K562 (cell line): ENCODE data around the gene IL1R1. TPM values are rescaled to one million over a fixed set of nuclear protein-coding genes. Genes with fewer than 3 reads are reported as not detected.

Experiments
- ATAC-seq: fragments of 200-7000 bp; cut with Tn5 transposase; 3 replicates; pipeline ENCODE4 v1.9.1; 2020; ENCODE audit warnings: moderate library complexity
- BruUV-seq: library from RNA; stranded (reverse); fragments of 400-500 nt; replicated peaks from 2 replicates; lab custom pipeline; 2021; lab: Mats Ljungman, UMichigan
- CTCF ChIA-PET: fragments of 300-600 bp; formaldehyde crosslinking; extraction: SDS; loops from one replicate; lab custom pipeline; 2021; ENCODE audit warnings: low intra/inter-chr PET ratio; lab: Yijun Ruan, JAX
- POLR2A ChIA-PET: fragments of 300-600, 350-650 bp; sonication (Branson Sonifier 250); formaldehyde crosslinking; extraction: SDS; loops from one replicate; lab custom pipeline; 2021; ENCODE audit warnings: antibody characterized with exemption, inconsistent platforms; lab: Yijun Ruan, JAX
- DNase-seq, 4 experiments: peaks; one replicate each; pipeline versions ENCODE4 v3.0.0 to v3.0.0-alpha.2; 2011 to 2018; ENCODE audit warnings: low spot score in 3 of 4, mixed read lengths in 3 of 4; ENCODE audit errors: extremely low read depth in 1 of 4
- FAIRE-seq: peaks from 2 replicates; lab custom pipeline; 2011; peaks lifted over from hg19 to GRCh38; lab: Jason Lieb, UNC
- H2AFZ ChIP-seq: 2 replicates; pipeline ENCODE4 v1.6.0; 2011; ENCODE audit warnings: low read depth, low read length, control low read depth, inconsistent platforms
- H3K27ac ChIP-seq: fragments of 200-600 bp; 3 replicates; pipeline ENCODE4 v1.8.0; 2011; ENCODE audit warnings: low read depth, mild to moderate bottlenecking, control low read depth, inconsistent platforms, low read length, moderate library complexity, mixed read lengths; ENCODE audit errors: extremely low read depth
- H3K27me3 ChIP-seq, 2 experiments: fragments of 300-600 bp in 1 of 2; 2 replicates in 1 of 2; 3 replicates in 1 of 2; pipeline versions ENCODE4 v1.6.0 to v1.8.0; 2011; ENCODE audit warnings: inconsistent platforms in 2 of 2, low read length in 2 of 2, mild to moderate bottlenecking in 1 of 2, mixed read lengths in 1 of 2, moderate library complexity in 1 of 2; ENCODE audit not compliant: control insufficient read depth in 2 of 2, insufficient read depth in 2 of 2
- H3K36me3 ChIP-seq: fragments of 300-600 bp; 3 replicates; pipeline ENCODE4 v1.8.0; 2011; ENCODE audit warnings: mild to moderate bottlenecking, low read length, inconsistent platforms; ENCODE audit not compliant: control insufficient read depth, insufficient read depth
- H3K4me1 ChIP-seq, 2 experiments: fragments of 200-600 bp in 1 of 2; replicated peaks in 1 of 2; 2 replicates in 1 of 2; 3 replicates in 1 of 2; pipeline versions ENCODE4 v1.5.1 to v1.8.0; 2011; ENCODE audit warnings: inconsistent platforms in 2 of 2, low read length in 2 of 2, mild to moderate bottlenecking in 1 of 2, mixed read lengths in 1 of 2, moderate library complexity in 1 of 2; ENCODE audit not compliant: control insufficient read depth in 2 of 2, insufficient read depth in 2 of 2
- H3K4me2 ChIP-seq: 2 replicates; pipeline ENCODE4 v1.6.1; 2011; ENCODE audit warnings: low read length, control low read depth, inconsistent platforms, mixed read lengths; ENCODE audit not compliant: insufficient read depth
- H3K4me3 ChIP-seq: fragments of 200-600 bp; sonication (generic), shearing (Covaris generic); 2 replicates; pipeline ENCODE4 v1.5.1; 2016; ENCODE audit warnings: control low read depth, inconsistent platforms
- H3K79me2 ChIP-seq: fragments of 200-600 bp; 3 replicates; pipeline ENCODE4 v1.8.0; 2011; ENCODE audit warnings: low read length, inconsistent platforms; ENCODE audit not compliant: control insufficient read depth, insufficient read depth
- H3K9ac ChIP-seq, 2 experiments: 2 replicates each; pipeline versions ENCODE4 v1.6.0 to v1.6.1; 2011; ENCODE audit warnings: low read depth in 2 of 2, low read length in 2 of 2, control low read depth in 1 of 2, inconsistent platforms in 1 of 2, mild to moderate bottlenecking in 1 of 2, mixed read lengths in 1 of 2; ENCODE audit not compliant: insufficient read depth in 1 of 2
- H3K9me1 ChIP-seq: one replicate; pipeline ENCODE4 v1.6.0; 2011; ENCODE audit warnings: inconsistent platforms, mild to moderate bottlenecking, low read length, moderate library complexity; ENCODE audit not compliant: control insufficient read depth, insufficient read depth
- H3K9me3 ChIP-seq: replicated peaks from 2 replicates; pipeline ENCODE4 v1.5.1; 2011; ENCODE audit warnings: low read depth, low read length, inconsistent platforms; ENCODE audit not compliant: control insufficient read depth, insufficient read depth
- H4K20me1 ChIP-seq: replicated peaks from 2 replicates; pipeline ENCODE4 v1.6.1; 2011; ENCODE audit warnings: low read length, inconsistent platforms, mixed read lengths; ENCODE audit not compliant: control insufficient read depth, insufficient read depth
- BACH1 ChIP-seq: fragments of 200-800 bp; sonication (Bioruptor generic); IDR thresholded peaks from 2 replicates; pipeline ENCODE4 v1.6.1; 2016; ENCODE audit warnings: missing genetic modification characterization, missing compliant biosample characterization
- NFIC ChIP-seq: fragments of 450-650 bp; IDR thresholded peaks from 2 replicates; pipeline ENCODE4 v1.6.1; 2017; ENCODE audit warnings: mild to moderate bottlenecking, inconsistent platforms
- NRF1 ChIP-seq, 2 experiments: fragments of 450-650 bp; IDR thresholded peaks in 1 of 2; conservative IDR thresholded peaks in 1 of 2; 2 replicates each; pipeline ENCODE4 v1.6.1; 2014; ENCODE audit warnings: mild to moderate bottlenecking in 2 of 2
- POLR2G ChIP-seq: fragments of 200-400 bp; formaldehyde crosslinking; IDR thresholded peaks from 2 replicates; pipeline ENCODE4 v1.6.1; 2017; ENCODE audit warnings: low read depth, mild to moderate bottlenecking, antibody characterized with exemption, low read length, moderate library complexity
- SIRT6 ChIP-seq: IDR thresholded peaks from one replicate; pipeline ENCODE4 v1.6.1; 2012; ENCODE audit warnings: low read depth, mild to moderate bottlenecking, control low read depth, inconsistent platforms, low read length, moderate library complexity
- TFAP4 ChIP-seq: sonication (generic); formaldehyde crosslinking; IDR thresholded peaks from 2 replicates; pipeline ENCODE4 v1.8.0; 2022; ENCODE audit warnings: missing genetic modification reagents, mild to moderate bottlenecking, moderate library complexity, borderline replicate concordance
- ZBTB7A ChIP-seq: IDR thresholded peaks from 2 replicates; pipeline ENCODE4 v1.6.1; 2011; ENCODE audit warnings: low read depth, mild to moderate bottlenecking, low read length, moderate library complexity, borderline replicate concordance; ENCODE audit not compliant: control insufficient read depth
- ZNF512 ChIP-seq: IDR thresholded peaks from 2 replicates; pipeline ENCODE4 v1.6.1; 2016; ENCODE audit warnings: missing genetic modification characterization, missing compliant biosample characterization
- WGBS: fragments of 100-300 bp; shearing (Covaris generic); methylation state at CpG from one replicate; pipeline ENCODE4 v1.1.6; 2016; ENCODE audit warnings: low coverage, mixed read lengths; ENCODE audit not compliant: insufficient coverage; ENCODE audit errors: missing lambda C conversion rate; 5-methylcytosine and 5-hydroxymethylcytosine counted together
- in situ Hi-C: fragments of 300-500 bp; cut with MboI; formaldehyde crosslinking; loops from 4 replicates; pipeline ENCODE4 v1.15.0; 2018; ENCODE audit warnings: inconsistent platforms, mixed read lengths
- intact Hi-C: fragments of 100-400 bp; cut with micrococcal nuclease; formaldehyde crosslinking; loops from 2 replicates; pipeline ENCODE4 v1.14.2; 2022
- polyA plus RNA-seq, 8 experiments: library from polyadenylated mRNA; depleted of rRNA in 4 of 8; stranded (reverse) in 5 of 8; unstranded in 3 of 8; fragments of >200 nt; fragmentation: Nextera tagmentation in 2 of 8; fragmentation: Illumina TruSeq in 1 of 8; extraction: Ambion mirVana in 2 of 8; extraction: Trizol in 1 of 8; gene quantifications; 2 replicates each; pipeline versions ENCODE4 v1.2.1 to v1.2.3, GENCODE V29; 2011 to 2014; ENCODE audit warnings: inconsistent platforms in 1 of 8, missing spikeins in 1 of 8
- total RNA-seq, 7 experiments: library from RNA; depleted of rRNA in 6 of 7; stranded (reverse); fragments of >200 nt in 6 of 7; fragmentation: Illumina TruSeq in 2 of 7; extraction: Trizol in 2 of 7; gene quantifications; 2 replicates each; pipeline versions ENCODE4 v1.2.1 to v1.2.3, GENCODE V29; 2011 to 2021; ENCODE audit warnings: low replicate concordance in 1 of 7
- TF ChIP-seq, protein P1 (sequence below): fragments of 450-650 bp; formaldehyde crosslinking; IDR thresholded peaks from 2 replicates; pipeline ENCODE4 v1.4.0; 2022; ENCODE audit warnings: missing genetic modification characterization
- TF ChIP-seq, protein P2 (sequence below): sonication (generic); formaldehyde crosslinking; IDR thresholded peaks from 2 replicates; pipeline ENCODE4 v1.8.1; 2023; ENCODE audit warnings: mild to moderate bottlenecking, missing genetic modification reagents
- TF ChIP-seq, protein P3 (sequence below): fragments of 450-650 bp; IDR thresholded peaks from 2 replicates; pipeline ENCODE4 v1.7.1; 2018; ENCODE audit warnings: mild to moderate bottlenecking, low read depth; ENCODE audit not compliant: partially characterized antibody

The IL1R1 gene
- total and polyA plus RNA-seq, 9 of the 15 experiments (the other 6 are each of a cell fraction or from before 2014, with no cell fraction given) = 0.81 to 3.9 (median 1.6) TPM

- TF ChIP-seq ZNF512 (tag) (no peak), SIRT6 (no peak), POLR2G (no peak)
- TF ChIP-seq, protein P1, sequence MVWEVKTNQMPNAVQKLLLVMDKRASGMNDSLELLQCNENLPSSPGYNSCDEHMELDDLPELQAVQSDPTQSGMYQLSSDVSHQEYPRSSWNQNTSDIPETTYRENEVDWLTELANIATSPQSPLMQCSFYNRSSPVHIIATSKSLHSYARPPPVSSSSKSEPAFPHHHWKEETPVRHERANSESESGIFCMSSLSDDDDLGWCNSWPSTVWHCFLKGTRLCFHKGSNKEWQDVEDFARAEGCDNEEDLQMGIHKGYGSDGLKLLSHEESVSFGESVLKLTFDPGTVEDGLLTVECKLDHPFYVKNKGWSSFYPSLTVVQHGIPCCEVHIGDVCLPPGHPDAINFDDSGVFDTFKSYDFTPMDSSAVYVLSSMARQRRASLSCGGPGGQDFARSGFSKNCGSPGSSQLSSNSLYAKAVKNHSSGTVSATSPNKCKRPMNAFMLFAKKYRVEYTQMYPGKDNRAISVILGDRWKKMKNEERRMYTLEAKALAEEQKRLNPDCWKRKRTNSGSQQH = no peak
These were observed 20.4 kb upstream of the IL1R1 start (continued) for GRCh38 chr2:102122115-102122514.

GRCh38 chr2:102122909-102123308 is 19.6 kb upstream of the IL1R1 start:
- no peak for DNase-seq
- no peak for FAIRE-seq
- CTCF ChIA-PET = no interaction called here
- intact Hi-C loops (no loop called here), in situ Hi-C loops (no loop called here)
- Histone ChIP-seq H3K4me2 (no peak overlapping the region), H3K36me3 (no peaks in the 10 kb centered on the region), H3K9me1 (no peaks in the 10 kb centered on the region), H3K79me2 (no peaks in the 10 kb centered on the region), H3K27ac (no peak overlapping the region), H3K27me3 (no peaks in the 10 kb centered on the region), H3K4me3 (no peak overlapping the region), H3K9me3 (no peaks in the 10 kb centered on the region), H4K20me1 (no peaks in the 10 kb centered on the region), H2AFZ (no peak overlapping the region), H3K4me1 (no peaks in the 10 kb centered on the region), H3K9ac (no peak overlapping the region)
- POLR2A ChIA-PET = interaction anchor here (1.2 to 1.6 kb wide), 2 partner anchors 10 to 18 kb away, joined by 3 read pairs; no protein-coding TSS in a partner anchor
- 39% methylated on average over 1 of the region's 1 CpG for WGBS
- no TSS peak for BruUV-seq
- no peak for ATAC-seq
- TF ChIP-seq, protein P2, sequence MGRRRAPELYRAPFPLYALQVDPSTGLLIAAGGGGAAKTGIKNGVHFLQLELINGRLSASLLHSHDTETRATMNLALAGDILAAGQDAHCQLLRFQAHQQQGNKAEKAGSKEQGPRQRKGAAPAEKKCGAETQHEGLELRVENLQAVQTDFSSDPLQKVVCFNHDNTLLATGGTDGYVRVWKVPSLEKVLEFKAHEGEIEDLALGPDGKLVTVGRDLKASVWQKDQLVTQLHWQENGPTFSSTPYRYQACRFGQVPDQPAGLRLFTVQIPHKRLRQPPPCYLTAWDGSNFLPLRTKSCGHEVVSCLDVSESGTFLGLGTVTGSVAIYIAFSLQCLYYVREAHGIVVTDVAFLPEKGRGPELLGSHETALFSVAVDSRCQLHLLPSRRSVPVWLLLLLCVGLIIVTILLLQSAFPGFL (CRISPR knock-in tag) = no peak
- TF ChIP-seq NFIC (no peak), TFAP4 (CRISPR knock-in tag) (no peak), ZBTB7A (no peak), BACH1 (tag) (no peak), SIRT6 (no peak), NRF1 (conservative IDR thresholded peaks at IDR 0.05 in 1 of 2, IDR thresholded peaks at IDR 0.05 in 1 of 2) (no peak)
- TF ChIP-seq, protein P3, sequence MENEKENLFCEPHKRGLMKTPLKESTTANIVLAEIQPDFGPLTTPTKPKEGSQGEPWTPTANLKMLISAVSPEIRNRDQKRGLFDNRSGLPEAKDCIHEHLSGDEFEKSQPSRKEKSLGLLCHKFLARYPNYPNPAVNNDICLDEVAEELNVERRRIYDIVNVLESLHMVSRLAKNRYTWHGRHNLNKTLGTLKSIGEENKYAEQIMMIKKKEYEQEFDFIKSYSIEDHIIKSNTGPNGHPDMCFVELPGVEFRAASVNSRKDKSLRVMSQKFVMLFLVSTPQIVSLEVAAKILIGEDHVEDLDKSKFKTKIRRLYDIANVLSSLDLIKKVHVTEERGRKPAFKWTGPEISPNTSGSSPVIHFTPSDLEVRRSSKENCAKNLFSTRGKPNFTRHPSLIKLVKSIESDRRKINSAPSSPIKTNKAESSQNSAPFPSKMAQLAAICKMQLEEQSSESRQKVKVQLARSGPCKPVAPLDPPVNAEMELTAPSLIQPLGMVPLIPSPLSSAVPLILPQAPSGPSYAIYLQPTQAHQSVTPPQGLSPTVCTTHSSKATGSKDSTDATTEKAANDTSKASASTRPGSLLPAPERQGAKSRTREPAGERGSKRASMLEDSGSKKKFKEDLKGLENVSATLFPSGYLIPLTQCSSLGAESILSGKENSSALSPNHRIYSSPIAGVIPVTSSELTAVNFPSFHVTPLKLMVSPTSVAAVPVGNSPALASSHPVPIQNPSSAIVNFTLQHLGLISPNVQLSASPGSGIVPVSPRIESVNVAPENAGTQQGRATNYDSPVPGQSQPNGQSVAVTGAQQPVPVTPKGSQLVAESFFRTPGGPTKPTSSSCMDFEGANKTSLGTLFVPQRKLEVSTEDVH = no peak
